Measurements from ENCODE around the gene ZNF746.

GRCh38 chr7:149544028-149544427, 46.4 kb upstream of the ZNF746 start:
- no peak for TF ChIP-seq CTCF (IDR thresholded peaks at IDR 0.05)
- no peak for TF ChIP-seq POLR2A (IDR thresholded peaks at IDR 0.05)
